Measurements from ENCODE around the gene NPTN. TPM values are rescaled to one million over a fixed set of nuclear protein-coding genes. Genes with fewer than 3 reads are reported as not detected.
"Not testable (repeated sequence)": the region's sequence is repeated elsewhere in the genome, so short reads cannot be mapped to it uniquely, and the experiment has no call there.

Gene NPTN
- total RNA-seq, 5 donors from 2014 or later (not counting 1 experiment from before 2014, with no cell fraction given), result 24.7 to 34.9 (median 33.1) TPM

DNA sequence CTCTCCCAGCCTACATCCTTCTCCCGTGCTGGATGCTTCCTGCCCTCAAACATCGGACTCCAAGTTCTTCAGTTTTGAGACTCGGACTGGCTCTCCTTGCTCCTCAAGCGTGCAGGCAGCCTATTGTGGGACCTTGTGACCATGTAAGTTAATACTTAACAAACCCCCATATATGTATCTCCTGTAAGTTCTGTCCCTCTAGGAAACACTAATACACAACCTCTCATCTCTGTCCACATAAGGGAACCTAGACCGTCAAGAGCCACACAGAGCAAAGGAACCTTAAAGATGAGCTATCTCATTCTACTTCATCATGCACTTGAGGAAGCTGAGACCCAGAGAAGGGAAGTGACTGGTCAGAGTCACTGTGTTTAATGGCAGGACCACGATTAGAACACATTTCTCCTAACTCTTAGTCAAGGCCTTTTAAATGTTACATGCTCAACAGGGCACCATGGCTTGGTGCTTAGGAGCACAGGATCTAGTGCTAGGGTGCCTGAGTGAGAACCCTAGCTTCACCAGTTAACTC is 50.3 kb downstream of the NPTN start:
- Mint-ChIP-seq H3K4me3 (no peak overlapping the region), H3K27me3 (no peaks in the 10 kb centered on the region), H3K27ac (no peak overlapping the region), H3K4me1 (no peaks in the 10 kb centered on the region), H3K36me3 (peaks cover 58% of the 10 kb centered on the region), H3K9me3 (no peaks in the 10 kb centered on the region)
- Histone ChIP-seq H3K4me3 (ENCODE audit: control insufficient read depth in 1 of 2, extremely low read depth in 1 of 2, low read length in 1 of 2) (no peak overlapping the region), H3K4me1 (ENCODE audit: control insufficient read depth in 1 of 2, extremely low read depth in 1 of 2, insufficient read depth in 2 of 2, low read length in 2 of 2) (no peaks in the 10 kb centered on the region), H3K27me3 (replicated peaks in 1 of 2; ENCODE audit: control insufficient read depth in 2 of 2, extremely low read depth in 1 of 2, insufficient read depth in 2 of 2, low read length in 1 of 2) (no peaks in the 10 kb centered on the region), H3K36me3 (ENCODE audit: control insufficient read depth in 2 of 2, extremely low read depth in 1 of 2, insufficient read depth in 1 of 2, low read length in 1 of 2) (peaks cover 17 to 62% of the 10 kb centered on the region in 2 donors), H3K9me3 (no peaks in the 10 kb centered on the region), H3K27ac (ENCODE audit: low read length) (no peak overlapping the region)
- CTCF ChIA-PET, result no interaction called here
- WGBS (ENCODE audit: insufficient coverage), result 100% methylated on average over 3 of the region's 6 CpGs
- POLR2A ChIA-PET, result no interaction called here
- ATAC-seq (replicated peaks in 1 of 4), result no peak
- DNase-seq, result no peak

DNA sequence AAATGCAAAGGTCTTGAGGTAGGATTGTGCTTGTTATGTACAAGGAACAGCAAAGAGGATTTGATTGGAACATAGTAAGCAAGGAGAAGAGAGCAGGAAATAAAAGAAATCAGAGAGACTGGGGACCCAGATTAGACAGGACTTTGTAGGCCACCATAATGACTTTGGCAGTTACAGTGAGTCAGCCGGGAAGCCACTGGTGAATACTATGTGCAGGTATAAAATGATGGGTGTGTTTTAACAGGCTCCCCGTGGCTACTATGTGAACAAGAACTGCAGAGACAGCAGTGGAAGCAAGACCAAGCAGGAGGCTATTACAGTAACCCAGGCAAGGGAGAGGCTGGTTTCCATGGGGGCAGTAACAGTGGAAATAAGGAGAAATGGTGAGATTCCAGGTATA is 55.2 kb downstream of the NPTN start:
- Histone ChIP-seq H3K27ac (ENCODE audit: low read length) (no peak overlapping the region), H3K36me3 (ENCODE audit: control insufficient read depth in 2 of 2, extremely low read depth in 1 of 2, insufficient read depth in 1 of 2, low read length in 1 of 2) (peaks cover 8 to 36% of the 10 kb centered on the region in 2 donors), H3K4me3 (ENCODE audit: control insufficient read depth in 1 of 2, extremely low read depth in 1 of 2, low read length in 1 of 2) (no peak overlapping the region), H3K9me3 (no peaks in the 10 kb centered on the region), H3K4me1 (ENCODE audit: control insufficient read depth in 1 of 2, extremely low read depth in 1 of 2, insufficient read depth in 2 of 2, low read length in 2 of 2) (no peaks in the 10 kb centered on the region), H3K27me3 (replicated peaks in 1 of 2; ENCODE audit: control insufficient read depth in 2 of 2, extremely low read depth in 1 of 2, insufficient read depth in 2 of 2, low read length in 1 of 2) (no peaks in the 10 kb centered on the region)
- 96% methylated on average over 2 of the region's 2 CpGs for WGBS (ENCODE audit: insufficient coverage)
- ATAC-seq (replicated peaks in 1 of 4) (no peak), DNase-seq (no peak)
- H3K4me3 Mint-ChIP-seq, result no peak overlapping the region
- H3K9me3 Mint-ChIP-seq, result no peaks in the 10 kb centered on the region
- no peaks in the 10 kb centered on the region for H3K4me1 Mint-ChIP-seq
- no peak overlapping the region for H3K27ac Mint-ChIP-seq
- H3K27me3 Mint-ChIP-seq, result no peaks in the 10 kb centered on the region
- ChIA-PET CTCF (no interaction called here), POLR2A (no interaction called here)
- peaks cover 42% of the 10 kb centered on the region for H3K36me3 Mint-ChIP-seq

DNA sequence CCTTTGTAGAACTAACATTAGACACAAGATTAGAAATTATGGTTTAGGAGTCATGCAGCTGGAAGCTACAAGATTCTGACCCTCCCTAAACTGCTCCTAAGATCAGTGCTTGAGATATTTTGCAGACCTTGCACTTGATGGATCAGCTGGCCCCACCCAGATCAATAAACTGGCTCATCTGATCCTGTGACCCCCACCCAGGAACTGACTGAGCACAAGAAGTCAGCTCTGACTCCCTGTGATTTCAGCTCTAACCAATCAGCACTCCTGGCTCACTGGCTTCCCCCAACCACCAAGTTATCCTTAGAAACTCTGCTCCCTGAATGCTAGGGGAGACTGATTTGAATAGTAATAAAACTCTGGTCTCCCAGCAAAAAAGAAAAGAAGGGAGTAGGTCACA is 55.6 kb downstream of the NPTN start:
- H3K27ac Mint-ChIP-seq; H3K27me3 Mint-ChIP-seq; ATAC-seq (replicated peaks in 1 of 4); H3K9me3 Mint-ChIP-seq; POLR2A ChIA-PET; H3K4me3 ChIP-seq (ENCODE audit: control insufficient read depth in 1 of 2, extremely low read depth in 1 of 2, low read length in 1 of 2); CTCF ChIA-PET; DNase-seq; H3K4me3 Mint-ChIP-seq; H3K9me3 ChIP-seq; H3K4me1 ChIP-seq (ENCODE audit: control insufficient read depth in 1 of 2, extremely low read depth in 1 of 2, insufficient read depth in 2 of 2, low read length in 2 of 2); H3K4me1 Mint-ChIP-seq; H3K27me3 ChIP-seq (replicated peaks in 1 of 2; ENCODE audit: control insufficient read depth in 2 of 2, extremely low read depth in 1 of 2, insufficient read depth in 2 of 2, low read length in 1 of 2); H3K27ac ChIP-seq (ENCODE audit: low read length): not testable (repeated sequence)
- H3K36me3 ChIP-seq (ENCODE audit: control insufficient read depth in 2 of 2, extremely low read depth in 1 of 2, insufficient read depth in 1 of 2, low read length in 1 of 2), result peaks cover 6 to 36% of the 10 kb centered on the region in 2 donors
- peaks cover 42% of the 10 kb centered on the region for H3K36me3 Mint-ChIP-seq

DNA sequence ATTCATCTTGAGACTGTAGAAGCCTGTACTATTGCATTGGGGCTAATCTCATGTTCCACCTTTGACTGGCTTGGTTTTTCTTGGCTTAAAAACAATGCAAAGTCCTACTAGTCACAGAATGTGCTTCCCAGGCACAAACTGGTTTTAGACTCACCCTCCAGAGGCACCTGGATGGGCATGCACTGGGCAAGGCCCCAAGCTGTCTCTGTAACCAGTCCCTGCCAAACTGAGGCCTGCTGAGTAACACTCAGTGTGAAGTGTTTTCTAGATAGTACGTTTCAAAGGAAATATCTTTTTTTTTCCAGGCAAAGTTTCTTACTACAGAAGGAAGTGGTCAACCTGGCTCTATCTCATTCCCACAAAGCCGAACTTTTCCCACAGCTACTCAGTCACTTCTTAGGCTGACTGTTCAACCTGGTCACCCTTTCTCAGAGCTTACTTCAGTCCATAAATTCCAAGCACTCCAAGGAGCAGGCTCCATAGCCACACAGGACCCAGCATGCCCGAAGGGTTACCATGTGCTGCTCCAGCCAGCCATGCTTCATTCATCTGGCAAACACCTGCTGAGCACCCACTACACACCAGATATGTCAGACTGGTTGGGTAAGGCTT is 57.4 kb downstream of the NPTN start:
- H3K27me3 Mint-ChIP-seq, result no peaks in the 10 kb centered on the region

DNA sequence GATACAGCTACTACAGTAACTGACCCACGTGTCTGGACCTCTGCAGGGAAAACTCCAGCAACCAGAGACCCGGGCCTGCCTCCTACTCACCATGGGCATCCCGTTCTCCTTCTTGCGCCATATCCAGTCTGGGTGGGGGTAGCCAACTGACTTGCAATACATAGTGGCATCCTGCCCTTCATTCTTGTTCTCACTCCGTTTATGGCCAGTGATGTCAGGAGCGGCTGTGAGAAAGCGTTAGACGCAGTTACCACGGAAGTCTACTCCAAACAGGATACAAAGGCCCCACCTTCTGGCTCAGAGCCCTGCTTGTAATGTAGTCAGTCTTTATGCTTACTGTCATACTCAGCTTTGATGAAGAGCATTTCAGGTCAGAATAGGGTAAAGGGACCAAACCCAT is 59.6 kb downstream of the NPTN start:
- Mint-ChIP-seq H3K4me1 (no peaks in the 10 kb centered on the region), H3K36me3 (peaks cover 62% of the 10 kb centered on the region), H3K4me3 (no peak overlapping the region), H3K9me3 (no peaks in the 10 kb centered on the region), H3K27ac (no peak overlapping the region), H3K27me3 (no peaks in the 10 kb centered on the region)
- Histone ChIP-seq H3K4me3 (ENCODE audit: control insufficient read depth in 1 of 2, extremely low read depth in 1 of 2, low read length in 1 of 2) (no peak overlapping the region), H3K27me3 (replicated peaks in 1 of 2; ENCODE audit: control insufficient read depth in 2 of 2, extremely low read depth in 1 of 2, insufficient read depth in 2 of 2, low read length in 1 of 2) (no peaks in the 10 kb centered on the region), H3K36me3 (ENCODE audit: control insufficient read depth in 2 of 2, extremely low read depth in 1 of 2, insufficient read depth in 1 of 2, low read length in 1 of 2) (peaks cover 23 to 60% of the 10 kb centered on the region in 2 donors), H3K9me3 (no peaks in the 10 kb centered on the region), H3K27ac (ENCODE audit: low read length) (no peak overlapping the region), H3K4me1 (ENCODE audit: control insufficient read depth in 1 of 2, extremely low read depth in 1 of 2, insufficient read depth in 2 of 2, low read length in 2 of 2) (no peaks in the 10 kb centered on the region)
- ChIA-PET POLR2A (no interaction called here), CTCF (no interaction called here)
- no peak for ATAC-seq (replicated peaks in 1 of 4)
- 100% methylated on average over 2 of the region's 9 CpGs for WGBS (ENCODE audit: insufficient coverage)
- DNase-seq, result no peak

More for the DNA sequence above, 57.4 kb downstream of the NPTN start:
- no peaks in the 10 kb centered on the region for H3K9me3 ChIP-seq
- H3K27ac ChIP-seq (ENCODE audit: low read length), result no peak overlapping the region
- no peaks in the 10 kb centered on the region for H3K27me3 ChIP-seq (replicated peaks in 1 of 2; ENCODE audit: control insufficient read depth in 2 of 2, extremely low read depth in 1 of 2, insufficient read depth in 2 of 2, low read length in 1 of 2)
- no peaks in the 10 kb centered on the region for H3K4me1 ChIP-seq (ENCODE audit: control insufficient read depth in 1 of 2, extremely low read depth in 1 of 2, insufficient read depth in 2 of 2, low read length in 2 of 2)
- POLR2A ChIA-PET, result no interaction called here
- ATAC-seq (replicated peaks in 1 of 4) (no peak), DNase-seq (no peak)
- WGBS (ENCODE audit: insufficient coverage), result 80% methylated on average over 1 of the region's 3 CpGs
- no peaks in the 10 kb centered on the region for H3K4me1 Mint-ChIP-seq
- no peak overlapping the region for H3K4me3 Mint-ChIP-seq
- H3K4me3 ChIP-seq (ENCODE audit: control insufficient read depth in 1 of 2, extremely low read depth in 1 of 2, low read length in 1 of 2), result no peak overlapping the region
- H3K36me3 Mint-ChIP-seq, result peaks cover 50% of the 10 kb centered on the region
- H3K36me3 ChIP-seq (ENCODE audit: control insufficient read depth in 2 of 2, extremely low read depth in 1 of 2, insufficient read depth in 1 of 2, low read length in 1 of 2), result peaks cover 13 to 39% of the 10 kb centered on the region in 2 donors
- no peak overlapping the region for H3K27ac Mint-ChIP-seq
- no peaks in the 10 kb centered on the region for H3K9me3 Mint-ChIP-seq
- CTCF ChIA-PET, result no interaction called here

DNA sequence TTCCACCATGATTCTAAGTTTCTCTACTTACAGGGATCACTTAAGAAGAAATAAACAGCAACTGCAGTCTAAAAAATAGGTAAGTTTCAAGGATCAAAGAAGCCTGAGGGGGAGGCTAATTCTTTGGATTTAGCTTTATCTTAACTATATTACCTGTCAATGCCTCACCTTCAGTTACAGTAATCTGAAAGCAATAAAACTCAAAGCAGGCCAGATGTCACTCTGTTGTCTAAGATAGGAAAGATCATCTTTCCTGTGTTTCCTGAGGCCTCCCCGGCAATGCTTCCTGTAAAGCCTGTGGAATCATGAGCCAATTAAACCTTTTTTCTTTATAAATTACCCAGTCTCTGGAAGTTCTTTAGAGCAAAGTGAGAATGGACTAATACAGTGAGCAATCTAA is 60.2 kb downstream of the NPTN start:
- ChIA-PET POLR2A (no interaction called here), CTCF (no interaction called here)
- Histone ChIP-seq H3K9me3 (no peaks in the 10 kb centered on the region), H3K27ac (ENCODE audit: low read length) (no peak overlapping the region), H3K4me3 (ENCODE audit: control insufficient read depth in 1 of 2, extremely low read depth in 1 of 2, low read length in 1 of 2) (no peak overlapping the region), H3K36me3 (ENCODE audit: control insufficient read depth in 2 of 2, extremely low read depth in 1 of 2, insufficient read depth in 1 of 2, low read length in 1 of 2) (peaks cover 27 to 66% of the 10 kb centered on the region in 2 donors), H3K4me1 (ENCODE audit: control insufficient read depth in 1 of 2, extremely low read depth in 1 of 2, insufficient read depth in 2 of 2, low read length in 2 of 2) (no peaks in the 10 kb centered on the region), H3K27me3 (replicated peaks in 1 of 2; ENCODE audit: control insufficient read depth in 2 of 2, extremely low read depth in 1 of 2, insufficient read depth in 2 of 2, low read length in 1 of 2) (no peaks in the 10 kb centered on the region)
- Mint-ChIP-seq H3K4me3 (no peak overlapping the region), H3K27ac (no peak overlapping the region), H3K27me3 (no peaks in the 10 kb centered on the region), H3K9me3 (no peaks in the 10 kb centered on the region), H3K36me3 (peaks cover 63% of the 10 kb centered on the region), H3K4me1 (no peaks in the 10 kb centered on the region)
- ATAC-seq (replicated peaks in 1 of 4) (no peak), DNase-seq (no peak)
- no CpG with 5 or more reads among the region's 1 CpG for WGBS (ENCODE audit: insufficient coverage)

DNA sequence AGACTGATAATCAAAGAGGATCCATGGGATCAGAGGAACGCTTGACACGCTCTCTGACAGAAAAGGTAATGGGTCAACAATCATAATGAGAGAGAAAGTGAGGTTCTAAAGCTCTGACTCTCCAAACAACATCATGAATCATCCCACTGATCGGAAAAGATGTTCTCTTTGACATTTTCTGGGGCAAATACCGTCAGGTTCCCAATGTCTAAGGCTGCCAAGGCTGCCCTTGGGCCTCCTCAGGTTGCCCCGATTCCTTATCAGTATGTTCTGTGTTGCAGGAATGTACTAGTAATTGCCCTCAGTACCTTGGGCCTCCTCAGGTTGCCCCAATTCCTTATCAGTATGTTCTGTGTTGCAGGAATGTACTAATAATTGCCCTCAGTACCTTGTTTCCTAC is 60.9 kb downstream of the NPTN start:
- Histone ChIP-seq H3K4me1 (ENCODE audit: control insufficient read depth in 1 of 2, extremely low read depth in 1 of 2, insufficient read depth in 2 of 2, low read length in 2 of 2) (no peaks in the 10 kb centered on the region), H3K4me3 (ENCODE audit: control insufficient read depth in 1 of 2, extremely low read depth in 1 of 2, low read length in 1 of 2) (no peak overlapping the region), H3K36me3 (ENCODE audit: control insufficient read depth in 2 of 2, extremely low read depth in 1 of 2, insufficient read depth in 1 of 2, low read length in 1 of 2) (peaks cover 28 to 67% of the 10 kb centered on the region in 2 donors), H3K27me3 (replicated peaks in 1 of 2; ENCODE audit: control insufficient read depth in 2 of 2, extremely low read depth in 1 of 2, insufficient read depth in 2 of 2, low read length in 1 of 2) (no peaks in the 10 kb centered on the region), H3K27ac (ENCODE audit: low read length) (no peak overlapping the region), H3K9me3 (no peaks in the 10 kb centered on the region)
- POLR2A ChIA-PET, result no interaction called here
- CTCF ChIA-PET, result interaction anchor here in 1 of 2 donors (0.9 kb wide), 1 partner anchor 1853 kb away, joined by 3 read pairs; no protein-coding TSS in a partner anchor
- no peaks in the 10 kb centered on the region for H3K27me3 Mint-ChIP-seq
- H3K9me3 Mint-ChIP-seq, result no peaks in the 10 kb centered on the region
- ATAC-seq (replicated peaks in 1 of 4) (no peak), DNase-seq (no peak)
- no CpG with 5 or more reads among the region's 5 CpGs for WGBS (ENCODE audit: insufficient coverage)
- H3K27ac Mint-ChIP-seq, result no peak overlapping the region
- H3K4me3 Mint-ChIP-seq, result no peak overlapping the region
- H3K36me3 Mint-ChIP-seq, result peaks cover 63% of the 10 kb centered on the region
- no peaks in the 10 kb centered on the region for H3K4me1 Mint-ChIP-seq

All from T-cell (primary cell).